Memory B cell (primary cell): ENCODE data around the gene INKA2.

Experiments
- ATAC-seq: fragments of 150-1000 bp; cut with Tn5 transposase; 2 replicates; pipeline ENCODE4 v1.10.0; 2021; ENCODE audit warnings: low read depth, mild to moderate bottlenecking, moderate library complexity
- DNase-seq, 2 donors: peaks; one replicate each; pipeline ENCODE4 v3.0.0; 2022; ENCODE audit warnings: low spot score in 2 of 2
- H3K27ac Mint-ChIP-seq: one replicate; pipeline ENCODE4 v1.8.0; 2022; ENCODE audit warnings: mild to moderate bottlenecking, moderate library complexity, mixed read lengths
- H3K27me3 Mint-ChIP-seq: one replicate; pipeline ENCODE4 v1.8.0; 2022; ENCODE audit warnings: mixed read lengths
- H3K36me3 Mint-ChIP-seq: one replicate; pipeline ENCODE4 v1.8.0; 2022; ENCODE audit warnings: mild to moderate bottlenecking, mixed read lengths
- H3K4me1 Mint-ChIP-seq: one replicate; pipeline ENCODE4 v1.8.0; 2022; ENCODE audit warnings: mixed read lengths
- H3K4me3 Mint-ChIP-seq: one replicate; pipeline ENCODE4 v1.8.0; 2022; ENCODE audit warnings: mild to moderate bottlenecking, moderate library complexity, mixed read lengths
- H3K9me3 Mint-ChIP-seq: one replicate; pipeline ENCODE4 v1.8.0; 2022; ENCODE audit warnings: mixed read lengths

The INKA2 gene

DNA sequence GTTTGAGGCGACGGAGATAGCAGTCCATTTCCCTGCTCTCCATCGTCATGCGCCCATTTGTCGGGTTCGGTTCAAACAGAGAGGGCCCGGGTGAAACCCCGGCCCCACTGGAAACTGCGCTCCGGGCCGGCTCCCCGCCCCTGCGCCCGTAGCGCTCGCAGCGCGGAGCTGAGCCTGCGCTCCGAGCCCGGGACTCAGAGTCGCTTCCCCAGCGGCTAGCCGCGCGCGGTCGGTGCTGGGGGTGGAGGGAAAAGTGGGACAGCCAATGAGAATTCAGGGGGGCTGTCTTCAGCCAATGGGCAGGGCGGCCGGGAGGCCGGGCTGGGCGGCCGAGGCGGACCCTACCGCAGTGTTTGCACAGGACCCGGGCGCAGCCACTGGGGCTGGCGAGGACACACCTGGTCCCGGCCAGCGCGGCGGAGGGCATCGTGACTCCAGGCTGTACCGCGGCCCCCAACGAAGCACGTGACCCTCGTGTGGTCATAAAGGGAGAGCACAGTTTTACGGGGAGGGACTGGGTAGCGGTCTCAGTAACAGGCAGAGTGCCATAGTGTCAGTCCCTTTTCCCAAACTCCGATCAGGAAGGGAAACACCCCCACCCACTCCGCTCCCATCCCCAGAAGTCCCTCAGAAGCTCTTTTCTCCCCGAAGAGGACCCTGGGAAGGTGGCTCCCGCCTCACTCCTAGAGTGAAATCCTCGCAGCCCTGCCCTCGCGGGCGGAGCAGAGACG, at the start of gene INKA2:
INKA2 (minus strand) TSS at position 202 of the 731 bp plus-strand sequence; CDS start at position 49, 153 bp downstream.
- peak within 1 kb of the TSS; percentile 96 for H3K4me3 Mint-ChIP-seq
- peaks cover 16% of the 10 kb centered on the region for H3K4me1 Mint-ChIP-seq
- peak; percentile 68 for ATAC-seq
- peak; percentile 52 to 70 for DNase-seq
- no peaks in the 10 kb centered on the region for H3K9me3 Mint-ChIP-seq
- H3K36me3 Mint-ChIP-seq: no peaks in the 10 kb centered on the region
- peaks cover 7% of the 10 kb centered on the region for H3K27me3 Mint-ChIP-seq
- H3K27ac Mint-ChIP-seq: peak within 1 kb of the TSS; percentile 93

DNA sequence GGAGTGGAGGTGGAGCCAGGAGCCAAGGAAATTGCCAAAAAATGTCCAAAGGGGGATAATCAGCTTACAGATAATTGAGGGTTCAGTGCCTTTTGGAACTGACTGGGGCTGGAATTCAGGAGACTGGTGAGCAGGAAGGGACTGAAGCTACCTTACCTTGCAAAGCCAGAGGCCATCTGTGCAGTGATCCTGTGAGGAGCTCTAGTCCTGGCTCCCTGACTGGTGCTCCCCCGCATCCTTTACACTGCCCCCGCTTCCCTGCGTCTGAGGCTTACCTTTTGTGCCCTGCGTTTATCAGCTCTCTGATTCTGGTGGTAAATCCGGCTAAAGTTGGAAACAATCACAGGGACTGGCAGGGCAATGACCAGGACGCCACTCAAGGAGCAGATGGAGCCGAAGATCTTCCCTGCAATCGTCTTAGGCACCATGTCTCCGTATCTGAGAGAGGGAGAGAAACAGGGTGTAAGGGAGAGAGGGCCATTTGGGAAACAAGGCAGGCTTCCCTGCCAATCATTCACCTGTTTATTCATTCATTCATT, 47.5 kb upstream of the INKA2 start:
- Mint-ChIP-seq H3K9me3 (no peaks in the 10 kb centered on the region), H3K27ac (no peak overlapping the region), H3K27me3 (peaks cover 19% of the 10 kb centered on the region), H3K36me3 (no peaks in the 10 kb centered on the region), H3K4me1 (peaks cover 6% of the 10 kb centered on the region), H3K4me3 (no peak overlapping the region)
- no peak for DNase-seq
- ATAC-seq: no peak

DNA sequence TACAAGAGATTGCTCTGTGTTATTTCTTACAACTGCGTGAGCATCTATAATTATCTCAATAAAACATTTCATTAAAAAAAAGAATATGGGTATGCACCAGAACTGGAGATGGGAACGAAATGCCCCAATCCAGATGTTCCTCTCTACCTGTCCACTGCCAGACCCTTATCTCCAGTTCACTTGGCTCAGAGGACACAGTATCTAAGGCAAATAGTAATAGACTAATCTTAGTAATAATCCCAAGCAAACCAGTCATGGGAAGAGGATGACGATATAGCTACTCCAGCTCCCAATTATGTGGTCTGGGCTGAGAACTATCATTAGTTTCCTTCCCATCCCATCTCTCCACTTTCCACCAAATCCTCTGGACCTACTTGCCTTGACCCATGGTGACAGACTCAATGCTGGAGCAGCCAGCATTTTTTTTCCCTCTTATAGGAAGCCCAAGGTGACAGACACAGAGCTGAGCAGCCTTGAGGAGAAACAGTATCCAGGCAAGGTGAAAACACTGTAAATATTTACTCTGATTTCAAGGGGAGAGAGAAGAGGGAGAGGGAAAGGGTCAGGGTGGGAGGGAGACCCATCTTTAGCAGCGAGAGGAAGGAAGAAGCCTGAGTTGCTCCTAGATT, 45.2 kb upstream of the INKA2 start:
- H3K36me3 Mint-ChIP-seq: no peaks in the 10 kb centered on the region
- no peak for DNase-seq
- peaks cover 17% of the 10 kb centered on the region for H3K27me3 Mint-ChIP-seq

DNA sequence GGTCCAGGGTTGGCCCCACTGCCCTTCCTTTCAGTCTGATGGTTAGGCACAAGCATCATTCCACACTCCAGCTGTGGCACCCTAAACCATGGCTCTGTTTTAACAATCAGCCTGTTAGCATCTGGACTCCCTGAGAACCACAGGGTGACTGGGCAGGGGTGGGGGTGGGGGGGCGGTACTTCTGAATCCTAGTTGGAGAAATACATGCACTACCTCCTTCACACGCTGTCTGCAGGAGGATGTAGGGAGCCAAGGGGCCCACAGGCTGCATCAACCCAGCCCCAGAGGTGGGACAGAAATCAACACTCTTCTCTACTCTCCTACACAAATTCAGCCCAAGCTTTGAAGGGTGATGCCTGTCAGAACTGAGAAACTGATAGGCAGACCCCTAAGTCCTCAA, 40.4 kb upstream of the INKA2 start:
- H3K9me3 Mint-ChIP-seq: no peaks in the 10 kb centered on the region
- H3K36me3 Mint-ChIP-seq: peaks cover 4% of the 10 kb centered on the region
- DNase-seq (no peak), ATAC-seq (no peak)
- no peaks in the 10 kb centered on the region for H3K4me1 Mint-ChIP-seq
- peaks cover 11% of the 10 kb centered on the region for H3K27me3 Mint-ChIP-seq
- H3K27ac Mint-ChIP-seq: no peak overlapping the region
- H3K4me3 Mint-ChIP-seq: no peak overlapping the region

More for the DNA sequence above, 45.2 kb upstream of the INKA2 start:
- Mint-ChIP-seq H3K4me3 (no peak overlapping the region), H3K9me3 (no peaks in the 10 kb centered on the region), H3K27ac (no peak overlapping the region), H3K4me1 (no peaks in the 10 kb centered on the region)
- no peak for ATAC-seq

DNA sequence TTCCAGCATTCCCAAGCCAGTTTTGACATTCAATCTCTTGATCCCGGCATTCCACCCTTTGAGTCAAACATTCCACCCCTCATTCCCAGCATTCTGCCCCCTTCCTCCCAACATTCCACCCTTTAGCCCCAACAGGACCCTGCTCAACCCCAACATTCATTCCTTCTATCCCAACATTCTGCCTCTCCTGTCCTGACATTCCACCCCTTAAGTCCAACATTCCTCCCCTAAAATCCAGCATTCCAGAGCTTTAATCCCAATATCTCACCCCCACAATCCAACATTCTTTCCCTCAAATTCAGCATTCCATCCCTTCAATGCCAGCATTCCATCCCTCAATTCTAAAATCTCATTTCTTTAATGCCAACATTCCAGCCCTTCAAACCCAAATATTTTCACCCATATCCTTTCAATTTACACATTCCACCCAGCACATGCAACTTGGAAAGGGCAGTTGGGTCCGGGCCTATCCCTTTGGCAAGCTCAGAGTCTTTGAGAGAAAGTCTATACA, 39.4 kb upstream of the INKA2 start:
- Mint-ChIP-seq H3K4me3 (no peak overlapping the region), H3K4me1 (no peaks in the 10 kb centered on the region), H3K36me3 (peaks cover 4% of the 10 kb centered on the region), H3K27ac (no peak overlapping the region), H3K9me3 (no peaks in the 10 kb centered on the region), H3K27me3 (peaks cover 10% of the 10 kb centered on the region)
- DNase-seq (no peak), ATAC-seq (no peak)

DNA sequence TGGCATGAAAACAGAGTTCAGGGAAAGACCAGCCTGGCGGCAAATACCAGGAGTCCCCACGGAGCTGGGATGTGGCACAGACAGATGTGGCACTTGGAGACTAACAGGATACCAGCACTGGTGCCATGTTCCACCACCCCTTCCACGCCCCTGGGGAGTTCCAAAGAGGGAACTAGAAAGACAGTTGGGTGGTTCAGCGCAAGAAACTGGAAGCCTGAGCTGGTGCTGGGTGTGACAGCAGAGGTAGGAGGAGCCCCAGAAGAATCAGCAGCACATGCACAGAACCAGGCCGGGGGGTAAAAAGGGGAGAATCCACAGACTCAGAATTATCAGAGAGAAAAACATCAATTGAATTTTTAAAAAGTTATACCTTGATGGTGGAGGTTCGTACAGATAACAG, 38.9 kb upstream of the INKA2 start:
- no peak for DNase-seq
- Mint-ChIP-seq H3K27ac (no peak overlapping the region), H3K4me1 (no peaks in the 10 kb centered on the region), H3K4me3 (no peak overlapping the region), H3K36me3 (peaks cover 4% of the 10 kb centered on the region), H3K9me3 (no peaks in the 10 kb centered on the region), H3K27me3 (peaks cover 6% of the 10 kb centered on the region)
- no peak for ATAC-seq

DNA sequence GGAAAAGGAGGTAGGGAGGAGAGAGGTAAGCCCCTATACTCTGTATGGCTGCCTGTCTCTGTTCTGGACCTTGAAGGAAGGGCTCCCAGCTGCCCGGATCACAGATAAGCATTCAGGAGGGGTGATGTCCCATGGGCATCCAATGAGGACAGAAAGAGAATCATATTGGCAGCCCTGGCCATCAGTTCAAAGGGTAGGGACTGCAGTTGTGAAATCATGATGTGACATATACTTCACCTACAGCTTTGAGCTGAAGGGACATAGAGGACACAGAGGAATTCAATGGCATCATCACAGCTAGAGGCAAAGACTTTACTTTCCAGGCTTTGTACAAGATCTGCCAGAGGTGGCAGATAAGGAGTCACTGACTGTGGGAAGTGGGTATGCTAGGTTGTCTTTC, 38.1 kb upstream of the INKA2 start:
- Mint-ChIP-seq H3K4me1 (no peaks in the 10 kb centered on the region), H3K36me3 (peaks cover 4% of the 10 kb centered on the region), H3K27me3 (peaks cover 6% of the 10 kb centered on the region), H3K27ac (no peak overlapping the region), H3K9me3 (no peaks in the 10 kb centered on the region), H3K4me3 (no peak overlapping the region)
- DNase-seq (no peak), ATAC-seq (no peak)

DNA sequence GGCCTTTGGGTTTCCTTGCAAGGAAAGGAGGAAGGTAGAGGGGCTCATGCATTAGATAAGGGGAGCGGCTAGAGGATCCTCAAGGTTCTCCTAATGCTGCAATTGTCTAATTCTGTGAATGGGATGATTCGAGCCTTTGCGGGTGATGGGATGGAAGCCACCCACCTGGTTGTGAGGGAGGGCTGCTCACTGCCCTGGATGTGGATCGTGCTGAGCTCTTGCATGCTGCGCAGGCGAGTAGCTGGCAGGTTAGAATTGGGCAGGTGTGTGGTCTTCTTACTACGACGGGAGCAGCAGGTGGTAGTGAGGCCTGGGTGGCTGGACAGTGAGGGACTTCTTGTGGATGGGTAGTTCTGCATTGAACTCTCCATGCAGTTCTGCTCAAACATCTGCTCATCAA, 37.7 kb upstream of the INKA2 start:
- no peaks in the 10 kb centered on the region for H3K4me1 Mint-ChIP-seq

DNA sequence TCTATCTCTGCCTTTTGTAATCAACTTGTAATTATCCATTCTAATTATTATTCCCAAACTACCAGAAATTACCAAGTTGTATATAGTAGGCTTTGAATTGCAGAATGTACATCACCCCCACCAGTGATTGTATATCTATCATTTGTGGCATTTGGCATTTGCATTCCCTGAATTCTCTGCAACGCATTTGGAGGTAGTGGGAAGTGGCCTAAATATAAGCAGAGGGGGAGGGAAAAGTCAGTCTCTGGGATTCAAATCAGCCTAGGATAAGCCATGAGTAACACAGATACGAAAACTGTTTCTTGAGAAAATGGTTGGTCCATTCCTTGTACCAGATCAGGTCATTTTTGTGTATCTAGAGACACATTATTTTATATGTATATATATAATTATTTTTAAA, 37.2 kb upstream of the INKA2 start:
- H3K4me1 Mint-ChIP-seq: no peaks in the 10 kb centered on the region
- peaks cover 4% of the 10 kb centered on the region for H3K27me3 Mint-ChIP-seq
- H3K4me3 Mint-ChIP-seq: no peak overlapping the region
- no peak for DNase-seq
- no peak for ATAC-seq
- H3K36me3 Mint-ChIP-seq: peaks cover 4% of the 10 kb centered on the region
- H3K27ac Mint-ChIP-seq: no peak overlapping the region
- no peaks in the 10 kb centered on the region for H3K9me3 Mint-ChIP-seq

More for the DNA sequence above, 37.7 kb upstream of the INKA2 start:
- DNase-seq (no peak), ATAC-seq (no peak)
- no peaks in the 10 kb centered on the region for H3K9me3 Mint-ChIP-seq
- peaks cover 6% of the 10 kb centered on the region for H3K27me3 Mint-ChIP-seq
- no peak overlapping the region for H3K27ac Mint-ChIP-seq
- H3K4me3 Mint-ChIP-seq: no peak overlapping the region
- peaks cover 4% of the 10 kb centered on the region for H3K36me3 Mint-ChIP-seq

DNA sequence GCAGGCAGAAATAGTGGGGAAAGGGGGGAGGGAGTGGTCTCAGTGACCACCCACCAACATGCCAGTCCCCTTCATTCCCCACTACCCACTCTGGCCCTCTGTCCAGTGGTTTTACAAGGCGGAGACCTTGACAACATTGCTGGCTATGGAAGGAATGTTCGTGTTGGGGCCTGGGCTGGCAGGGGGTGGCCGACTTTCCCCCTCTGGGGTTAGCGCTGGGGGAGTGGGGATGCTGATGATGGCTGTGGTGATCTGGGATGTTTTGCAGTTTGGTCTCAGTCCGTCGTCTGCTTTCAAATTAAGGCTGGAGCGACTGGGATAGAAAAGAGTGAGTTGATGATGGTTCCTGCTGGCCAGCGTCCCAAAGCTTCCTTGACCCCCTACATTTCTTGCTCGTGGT, 36.8 kb upstream of the INKA2 start:
- H3K27ac Mint-ChIP-seq: no peak overlapping the region
- peaks cover 4% of the 10 kb centered on the region for H3K36me3 Mint-ChIP-seq
- no peak overlapping the region for H3K4me3 Mint-ChIP-seq
- DNase-seq (no peak), ATAC-seq (no peak)
- H3K9me3 Mint-ChIP-seq: no peaks in the 10 kb centered on the region
- peaks cover 4% of the 10 kb centered on the region for H3K27me3 Mint-ChIP-seq
- no peaks in the 10 kb centered on the region for H3K4me1 Mint-ChIP-seq

DNA sequence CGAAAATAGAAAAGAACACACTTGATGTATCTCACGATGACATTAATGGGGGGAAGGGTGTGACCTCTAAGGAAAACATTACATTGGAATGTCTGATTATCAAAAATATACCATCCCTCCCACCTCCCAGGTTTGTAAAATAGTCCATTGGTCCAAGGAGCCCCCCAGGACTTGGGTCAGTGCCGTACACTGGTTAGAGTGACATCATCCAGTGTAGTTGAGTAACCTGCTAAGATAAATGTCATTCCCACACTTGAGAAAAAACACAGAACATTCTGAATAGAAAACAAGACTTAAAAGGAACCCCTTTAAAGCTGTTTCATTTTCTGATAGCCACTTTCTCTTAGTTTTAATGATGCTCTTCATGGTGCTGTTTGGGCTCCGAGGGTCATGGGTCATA, 31.7 kb upstream of the INKA2 start:
- Mint-ChIP-seq H3K9me3 (no peaks in the 10 kb centered on the region), H3K27ac (no peak overlapping the region), H3K36me3 (peaks cover 6% of the 10 kb centered on the region), H3K4me1 (no peaks in the 10 kb centered on the region), H3K4me3 (no peak overlapping the region), H3K27me3 (no peaks in the 10 kb centered on the region)
- DNase-seq (no peak), ATAC-seq (no peak)

DNA sequence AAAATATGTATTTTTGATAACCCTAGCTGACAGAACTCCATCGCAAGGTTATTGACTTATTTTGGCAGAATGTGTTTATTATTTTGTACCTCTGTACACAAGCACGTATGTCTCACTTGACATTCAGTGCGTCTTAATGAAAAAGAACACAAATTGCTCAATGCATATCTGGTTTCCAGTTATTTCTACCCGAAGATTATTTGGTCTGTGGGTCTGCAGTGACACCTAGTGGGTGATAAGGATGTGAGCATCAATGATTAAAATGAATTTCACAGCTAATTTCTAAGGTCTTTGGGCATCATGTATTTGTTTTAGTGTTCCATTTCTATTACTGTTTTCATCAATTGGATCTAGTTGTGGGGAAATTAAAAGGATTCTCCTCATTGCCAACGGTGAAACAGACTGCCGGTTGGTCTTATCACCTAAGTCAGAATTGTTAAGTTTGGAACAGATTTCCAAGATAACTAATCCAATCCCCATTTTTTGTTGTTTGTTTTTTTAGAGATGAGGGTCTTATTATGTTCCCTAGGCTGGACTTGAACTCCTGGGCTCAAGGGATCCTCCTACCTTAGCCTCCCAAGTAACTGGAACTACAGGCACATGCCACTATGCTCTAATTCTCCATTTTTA, 30.4 kb upstream of the INKA2 start:
- H3K27ac Mint-ChIP-seq: no peak overlapping the region
- peaks cover 1% of the 10 kb centered on the region for H3K4me1 Mint-ChIP-seq
- peaks cover 16% of the 10 kb centered on the region for H3K36me3 Mint-ChIP-seq
- no peaks in the 10 kb centered on the region for H3K27me3 Mint-ChIP-seq
- no peaks in the 10 kb centered on the region for H3K9me3 Mint-ChIP-seq
- H3K4me3 Mint-ChIP-seq: no peak overlapping the region
- DNase-seq (peak in 1 of 2 donors; percentile 54), ATAC-seq (peak; percentile 63)

DNA sequence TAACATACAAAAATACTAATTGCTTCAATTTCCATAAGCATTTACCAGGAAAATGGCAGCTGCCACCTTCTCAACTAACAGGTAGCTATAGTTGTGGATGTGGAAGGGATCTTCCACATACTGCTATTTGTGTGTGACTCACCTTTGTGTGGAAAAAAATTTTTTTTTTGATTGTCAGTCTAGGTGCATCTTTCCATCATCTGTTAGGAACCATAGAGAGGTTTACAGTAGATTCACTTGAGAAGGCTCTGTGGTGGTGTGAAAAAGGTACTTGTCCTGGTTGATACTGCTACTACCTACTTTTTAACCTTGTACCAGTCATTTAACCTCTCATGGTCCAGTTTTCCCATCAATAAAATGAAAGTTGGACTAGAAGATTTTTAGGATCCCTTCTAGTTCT, 29.4 kb upstream of the INKA2 start:
- H3K9me3 Mint-ChIP-seq: no peaks in the 10 kb centered on the region
- ATAC-seq (no peak), DNase-seq (no peak)
- H3K27ac Mint-ChIP-seq: no peak overlapping the region
- H3K36me3 Mint-ChIP-seq: peaks cover 18% of the 10 kb centered on the region
- peaks cover 2% of the 10 kb centered on the region for H3K4me1 Mint-ChIP-seq
- H3K27me3 Mint-ChIP-seq: no peaks in the 10 kb centered on the region
- H3K4me3 Mint-ChIP-seq: no peak overlapping the region

DNA sequence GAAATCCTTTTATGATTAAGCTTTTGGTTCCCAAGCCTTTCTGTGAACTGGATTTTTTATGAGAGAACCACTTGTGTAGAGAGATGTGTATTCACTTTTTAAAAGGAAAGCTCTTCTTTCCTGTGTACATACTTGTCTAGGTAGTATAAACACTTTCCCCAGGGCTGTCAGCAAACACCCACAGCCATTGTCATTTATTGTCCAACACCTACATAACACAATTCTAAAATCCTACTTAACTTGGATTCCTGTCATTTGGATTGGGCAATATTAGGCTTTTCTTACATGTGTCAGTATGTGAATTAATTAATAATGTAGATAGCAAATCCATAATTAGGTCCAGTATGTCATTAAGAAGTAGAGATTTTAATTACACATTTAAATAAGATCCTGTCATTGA, 28.8 kb upstream of the INKA2 start:
- Mint-ChIP-seq H3K27ac (peak overlapping the region; percentile 20), H3K9me3 (no peaks in the 10 kb centered on the region), H3K4me1 (peaks cover 2% of the 10 kb centered on the region), H3K27me3 (no peaks in the 10 kb centered on the region), H3K36me3 (peaks cover 19% of the 10 kb centered on the region), H3K4me3 (no peak overlapping the region)
- no peak for DNase-seq
- ATAC-seq: no peak
